Fibroblast of lung (primary cell): ENCODE measurements around the gene MREG.

Experiments used
- EZH2 ChIP-seq: IDR thresholded peaks from 2 replicates; pipeline ENCODE4 v1.5.1; 2012; ENCODE audit warnings: low read length, control low read depth, mild to moderate bottlenecking; ENCODE audit errors: missing control alignments
- TF ChIP-seq, protein P1 (sequence below), 2 donors: IDR thresholded peaks in 1 of 2; conservative IDR thresholded peaks in 1 of 2; 1 replicate in 1 of 2; 2 replicates in 1 of 2; pipeline ENCODE4 v1.5.1; 2011 to 2012; ENCODE audit warnings: low read length in 2 of 2, control low read depth in 1 of 2, inconsistent platforms in 1 of 2, low read depth in 1 of 2, mild to moderate bottlenecking in 1 of 2

DNA sequence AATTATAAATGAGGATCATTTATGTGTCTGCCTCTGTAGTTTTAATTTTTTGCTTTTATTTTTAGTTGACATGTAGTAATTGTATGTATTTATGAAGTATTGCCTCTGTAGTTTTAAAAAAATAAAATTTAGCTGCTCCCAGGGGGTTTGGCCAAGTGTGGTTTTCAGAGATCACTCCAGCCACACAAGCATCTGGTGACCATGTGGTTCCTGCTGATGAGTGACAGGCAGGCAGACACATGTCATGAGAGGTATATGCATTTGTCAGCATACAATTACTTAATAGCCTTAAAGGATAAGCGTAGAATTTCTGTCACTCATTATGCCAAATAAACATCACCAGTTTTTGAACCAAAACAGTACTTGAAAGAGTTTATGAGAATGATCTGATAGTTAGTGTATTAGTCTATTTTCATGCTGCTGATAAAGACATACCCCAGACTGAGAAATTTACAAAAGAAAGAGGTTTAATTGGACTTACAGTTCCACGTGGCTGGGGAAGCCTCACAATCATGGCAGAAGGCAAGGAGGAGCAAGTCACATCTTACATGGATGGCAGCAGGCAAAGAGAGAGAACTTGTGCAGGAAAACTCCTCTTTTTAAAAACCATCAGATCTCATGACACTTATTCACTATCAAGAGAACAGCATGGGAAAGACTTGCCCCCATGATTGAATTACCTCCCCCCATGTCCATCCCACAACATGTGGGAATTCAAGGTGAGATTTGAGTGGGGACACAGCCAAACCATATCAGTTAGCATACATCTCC is 29.6 kb downstream of the MREG start:
- TF ChIP-seq, protein P1, sequence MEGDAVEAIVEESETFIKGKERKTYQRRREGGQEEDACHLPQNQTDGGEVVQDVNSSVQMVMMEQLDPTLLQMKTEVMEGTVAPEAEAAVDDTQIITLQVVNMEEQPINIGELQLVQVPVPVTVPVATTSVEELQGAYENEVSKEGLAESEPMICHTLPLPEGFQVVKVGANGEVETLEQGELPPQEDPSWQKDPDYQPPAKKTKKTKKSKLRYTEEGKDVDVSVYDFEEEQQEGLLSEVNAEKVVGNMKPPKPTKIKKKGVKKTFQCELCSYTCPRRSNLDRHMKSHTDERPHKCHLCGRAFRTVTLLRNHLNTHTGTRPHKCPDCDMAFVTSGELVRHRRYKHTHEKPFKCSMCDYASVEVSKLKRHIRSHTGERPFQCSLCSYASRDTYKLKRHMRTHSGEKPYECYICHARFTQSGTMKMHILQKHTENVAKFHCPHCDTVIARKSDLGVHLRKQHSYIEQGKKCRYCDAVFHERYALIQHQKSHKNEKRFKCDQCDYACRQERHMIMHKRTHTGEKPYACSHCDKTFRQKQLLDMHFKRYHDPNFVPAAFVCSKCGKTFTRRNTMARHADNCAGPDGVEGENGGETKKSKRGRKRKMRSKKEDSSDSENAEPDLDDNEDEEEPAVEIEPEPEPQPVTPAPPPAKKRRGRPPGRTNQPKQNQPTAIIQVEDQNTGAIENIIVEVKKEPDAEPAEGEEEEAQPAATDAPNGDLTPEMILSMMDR (conservative IDR thresholded peaks at IDR 0.05 in 1 of 2, IDR thresholded peaks at IDR 0.05 in 1 of 2; ENCODE audit: low read depth in 1 of 2, low read length in 2 of 2): no peak
- TF ChIP-seq EZH2: no peak
